Mesenteric fat pad (tissue), 1 donor: ENCODE measurements around the gene ZNF761. TPM values are rescaled to one million over a fixed set of nuclear protein-coding genes. Genes with fewer than 3 reads are reported as not detected.
"Not testable (repeated sequence)": the region's sequence is repeated elsewhere in the genome, so short reads cannot be mapped to it uniquely, and the experiment has no call there.

Experiments
- DNase-seq: peaks from one replicate; pipeline ENCODE4 v3.0.0-alpha.2; 2020; ENCODE audit warnings: low spot score
- total RNA-seq: library from RNA; stranded (reverse); fragmentation: NEBNext Ultra II Directional; extraction: Animal tissue kit (Norgen Biotek cat#: 25700); gene quantifications from one replicate; pipeline ENCODE4 v1.2.1, GENCODE V29; 2021
- donor health status: DM: yes; HTN: yes; CAD: no.

ZNF761 gene
- total RNA-seq, 1 donor from 2014 or later, result 11.0 TPM

GRCh38 chr19:53455828-53456227, 24.0 kb downstream of the ZNF761 start:
- DNase-seq, result no peak

- not testable (repeated sequence) for DNase-seq
Measured at GRCh38 chr19:53460131-53460721, 28.4 kb downstream of the ZNF761 start.

- DNase-seq, result no peak
Measured at GRCh38 chr19:53461866-53462265, 30.1 kb downstream of the ZNF761 start.

GRCh38 chr19:53462861-53463260, 31.1 kb downstream of the ZNF761 start:
- DNase-seq, result no peak

GRCh38 chr19:53463263-53463662, 31.5 kb downstream of the ZNF761 start:
- DNase-seq, result no peak

GRCh38 chr19:53466726-53467484, 35.1 kb downstream of the ZNF761 start:
- DNase-seq, result no peak

GRCh38 chr19:53467485-53468262, 35.9 kb downstream of the ZNF761 start, which contains the start of gene ZNF813:
ZNF813 (plus strand) TSS chr19:53467733; CDS start chr19:53483823, 16,090 bp downstream.
- peak; percentile 97 for DNase-seq

GRCh38 chr19:53468628-53469027, 36.8 kb downstream of the ZNF761 start:
- not testable (repeated sequence) for DNase-seq

GRCh38 chr19:53471916-53472315, 40.1 kb downstream of the ZNF761 start:
- DNase-seq, result no peak

GRCh38 chr19:53474832-53475231, 43.0 kb downstream of the ZNF761 start:
- not testable (repeated sequence) for DNase-seq

GRCh38 chr19:53475470-53475869, 43.7 kb downstream of the ZNF761 start:
- DNase-seq, result not testable (repeated sequence)

- not testable (repeated sequence) for DNase-seq
Measured at GRCh38 chr19:53483751-53484150, 52.0 kb downstream of the ZNF761 start.

GRCh38 chr19:53485046-53486004, 53.5 kb downstream of the ZNF761 start:
- DNase-seq, result no peak

- DNase-seq, result no peak
Measured at GRCh38 chr19:53492153-53492552, 60.4 kb downstream of the ZNF761 start.

- not testable (repeated sequence) for DNase-seq
Measured at GRCh38 chr19:53497311-53498023, 65.7 kb downstream of the ZNF761 start.

- DNase-seq, result not testable (repeated sequence)
Measured at GRCh38 chr19:53498024-53498395, 66.2 kb downstream of the ZNF761 start.

GRCh38 chr19:53503151-53503550, 71.4 kb downstream of the ZNF761 start:
- not testable (repeated sequence) for DNase-seq

- DNase-seq, result not testable (repeated sequence)
Measured at GRCh38 chr19:53503671-53504364, 72.0 kb downstream of the ZNF761 start.

GRCh38 chr19:53504365-53504703, 72.5 kb downstream of the ZNF761 start:
- not testable (repeated sequence) for DNase-seq

GRCh38 chr19:53504885-53505284, 73.1 kb downstream of the ZNF761 start:
- no peak for DNase-seq
